Neural cell (in vitro differentiated cells): Measurements from ENCODE around the gene GINS2. TPM values are rescaled to one million over a fixed set of nuclear protein-coding genes. Genes with fewer than 3 reads are reported as not detected.

Source experiments
- H2AFZ ChIP-seq: fragments of 200-600, 300-800 bp; sonication (generic), shearing (Covaris generic); 2 replicates; pipeline ENCODE4 v1.6.0; 2014; ENCODE audit warnings: low read depth, mild to moderate bottlenecking, antibody characterized with exemption, low read length, moderate library complexity
- H3F3A ChIP-seq: fragments of 200-600 bp; shearing (Covaris generic); 2 replicates; pipeline ENCODE4 v1.6.1; 2016; ENCODE audit warnings: mild to moderate bottlenecking, moderate library complexity, mixed read lengths, antibody characterized with exemption, low read length; ENCODE audit not compliant: insufficient read depth, poor library complexity, severe bottlenecking
- H3K27ac ChIP-seq: fragments of 200-600, 300-800 bp; sonication (generic), shearing (Covaris generic); 2 replicates; pipeline ENCODE4 v1.5.1; 2014; ENCODE audit warnings: mild to moderate bottlenecking, low read length, moderate library complexity
- H3K27me3 ChIP-seq: fragments of 300-800, 200-600 bp; sonication (generic), shearing (Covaris generic); 2 replicates; pipeline ENCODE4 v1.6.0; 2014; ENCODE audit warnings: mild to moderate bottlenecking, low read depth, low read length, moderate library complexity; ENCODE audit not compliant: insufficient read depth
- H3K36me3 ChIP-seq: fragments of 300-800, 200-600 bp; sonication (generic), shearing (Covaris generic); 2 replicates; pipeline ENCODE4 v1.5.1; 2014; ENCODE audit warnings: mild to moderate bottlenecking, antibody characterized with exemption, low read length, moderate library complexity; ENCODE audit not compliant: insufficient read depth
- H3K4me2 ChIP-seq: fragments of 300-800, 200-600 bp; sonication (generic), shearing (Covaris generic); 2 replicates; pipeline ENCODE4 v1.6.0; 2014; ENCODE audit warnings: mild to moderate bottlenecking, low read length
- H3K4me3 ChIP-seq: fragments of 300-800, 200-600 bp; sonication (generic), shearing (Covaris generic); 2 replicates; pipeline ENCODE4 v1.5.1; 2014; ENCODE audit warnings: mild to moderate bottlenecking, low read length, moderate library complexity
- H3K79me2 ChIP-seq: fragments of 200-600 bp; shearing (Covaris generic); replicated peaks from 2 replicates; pipeline ENCODE4 v1.6.0; 2014; ENCODE audit warnings: mild to moderate bottlenecking, low read length, moderate library complexity; ENCODE audit not compliant: insufficient read depth
- H3K9ac ChIP-seq: fragments of 300-800, 200-600 bp; sonication (generic), shearing (Covaris generic); 2 replicates; pipeline ENCODE4 v1.6.1; 2016; ENCODE audit warnings: mild to moderate bottlenecking, low read length, mixed read lengths
- H3K9me2 ChIP-seq: fragments of 200-600 bp; shearing (Covaris generic); 2 replicates; pipeline ENCODE4 v1.6.1; 2016; ENCODE audit warnings: mild to moderate bottlenecking, low read length, mixed read lengths; ENCODE audit not compliant: insufficient read depth
- H3K9me3 ChIP-seq: fragments of 200-600, 300-800 bp; sonication (generic), shearing (Covaris generic); 2 replicates; pipeline ENCODE4 v1.6.1; 2016; ENCODE audit warnings: mild to moderate bottlenecking, mixed run types, low read length, moderate library complexity, mixed read lengths
- H4K20me1 ChIP-seq: fragments of 200-600 bp; shearing (Covaris generic); 2 replicates; pipeline ENCODE4 v1.6.1; 2016; ENCODE audit warnings: mild to moderate bottlenecking, mixed run types; ENCODE audit not compliant: insufficient read depth
- EP300 ChIP-seq: fragments of 450-650 bp; conservative IDR thresholded peaks from 2 replicates; pipeline ENCODE4 v1.6.1; 2014; ENCODE audit warnings: antibody characterized with exemption, mild to moderate bottlenecking, moderate library complexity; ENCODE audit not compliant: poor library complexity, severe bottlenecking
- EZH2 ChIP-seq: fragments of 200-600, 300-800 bp; shearing (Covaris generic), sonication (generic); IDR thresholded peaks from 2 replicates; pipeline ENCODE4 v1.6.1; 2014; ENCODE audit warnings: antibody characterized with exemption, low read length, borderline replicate concordance, mild to moderate bottlenecking; ENCODE audit not compliant: insufficient read depth, poor library complexity, severe bottlenecking
- MXI1 ChIP-seq: fragments of 450-650 bp; conservative IDR thresholded peaks from 2 replicates; pipeline ENCODE4 v1.6.1; 2014; ENCODE audit warnings: antibody characterized with exemption, mild to moderate bottlenecking; ENCODE audit not compliant: poor library complexity, severe bottlenecking
- POLR2AphosphoS5 ChIP-seq: IDR thresholded peaks from 2 replicates; pipeline ENCODE4 v1.6.1; 2012
- RAD21 ChIP-seq: fragments of 450-650 bp; conservative IDR thresholded peaks from 2 replicates; pipeline ENCODE4 v1.6.1; 2014; ENCODE audit warnings: antibody characterized with exemption, mild to moderate bottlenecking, moderate library complexity
- SMC3 ChIP-seq: fragments of 450-650 bp; conservative IDR thresholded peaks from 2 replicates; pipeline ENCODE4 v1.6.1; 2014; ENCODE audit warnings: antibody characterized with exemption, mild to moderate bottlenecking, moderate library complexity; ENCODE audit not compliant: poor library complexity
- TAF1 ChIP-seq: IDR thresholded peaks from 2 replicates; pipeline ENCODE4 v1.6.1; 2012; ENCODE audit warnings: low read depth
- polyA plus RNA-seq: library from polyadenylated mRNA; depleted of rRNA; stranded (reverse); fragments of >200 nt; gene quantifications from 2 replicates; pipeline ENCODE4 v1.2.3, GENCODE V29; 2014
- TF ChIP-seq, protein P1 (sequence below): fragments of 450-650 bp; IDR thresholded peaks from 2 replicates; pipeline ENCODE4 v1.5.1; 2014; ENCODE audit warnings: antibody characterized with exemption, mild to moderate bottlenecking, moderate library complexity; ENCODE audit not compliant: poor library complexity, severe bottlenecking
- TF ChIP-seq, protein P2 (sequence below): IDR thresholded peaks from 2 replicates; pipeline ENCODE4 v1.6.1; 2012; ENCODE audit warnings: borderline replicate concordance

GINS2 gene
- polyA plus RNA-seq, 1 donor from 2014 or later, result 9.2 TPM

DNA sequence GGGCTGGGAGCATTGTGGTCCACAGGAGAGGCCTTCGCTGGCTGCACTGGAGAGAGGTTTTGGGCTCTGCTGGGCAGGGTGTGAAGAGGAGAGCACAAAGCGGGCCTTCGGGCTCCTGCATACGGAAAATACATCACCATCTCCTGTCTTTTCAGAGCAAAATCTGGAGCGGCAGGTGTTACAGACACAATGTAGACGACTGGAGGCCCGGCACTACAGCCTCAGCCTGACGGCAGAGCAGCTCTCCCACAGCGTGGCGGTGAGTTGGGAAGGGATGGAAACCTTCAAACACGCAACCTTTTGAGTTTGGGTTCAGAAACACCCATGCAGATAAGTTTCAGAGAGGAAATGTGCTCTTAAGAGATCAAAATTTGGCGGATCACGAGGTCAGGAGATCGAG lies 17.9 kb downstream of the GINS2 start:
- Histone ChIP-seq H3K4me2 (no peak overlapping the region), H3K27ac (no peak overlapping the region)

DNA sequence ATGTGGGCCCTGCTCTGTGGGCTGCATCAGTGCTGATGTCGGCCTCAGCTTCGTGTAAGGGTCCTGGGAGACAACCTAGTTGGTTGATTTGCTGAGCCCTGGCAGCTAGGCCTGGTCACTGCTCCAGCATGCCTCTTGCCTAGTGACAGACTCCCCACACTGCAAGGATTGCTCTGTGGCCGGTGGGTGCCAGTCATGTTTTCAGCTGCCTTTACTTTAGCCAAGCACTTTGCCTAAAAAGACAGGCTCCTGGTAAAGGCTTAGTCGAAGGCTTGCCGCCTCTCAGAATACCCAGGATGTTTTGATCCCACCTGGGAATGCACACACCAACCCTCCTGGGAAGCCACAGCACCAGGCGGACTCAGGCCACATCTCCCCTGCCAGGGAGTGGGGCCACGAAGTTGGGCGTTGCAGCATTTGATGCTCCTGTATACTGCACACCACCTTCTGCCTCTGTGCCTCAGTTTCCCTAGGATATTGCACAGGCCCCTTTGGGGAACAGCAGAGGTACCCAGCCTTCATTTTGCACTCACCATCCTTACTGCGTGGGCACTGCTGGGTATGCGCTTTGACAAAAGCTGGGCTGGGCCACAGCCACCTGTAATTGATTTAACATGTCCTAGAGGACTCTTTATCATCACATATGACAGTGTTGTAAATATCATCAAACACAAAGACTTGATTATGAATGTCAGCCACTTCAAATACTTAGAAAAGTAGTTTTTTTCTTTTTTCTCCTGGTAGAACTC lies 19.9 kb downstream of the GINS2 start:
- Histone ChIP-seq H3K4me2 (no peak overlapping the region), H3K9ac (no peak overlapping the region), H2AFZ (no peak overlapping the region), H3K27ac (no peak overlapping the region), H3K27me3 (no peaks in the 10 kb centered on the region), H3F3A (no peaks in the 10 kb centered on the region), H3K9me3 (no peaks in the 10 kb centered on the region), H3K36me3 (peaks cover 16% of the 10 kb centered on the region), H3K79me2 (no peaks in the 10 kb centered on the region), H3K4me3 (no peak overlapping the region), H3K9me2 (no peaks in the 10 kb centered on the region), H4K20me1 (no peaks in the 10 kb centered on the region)
- TF ChIP-seq RAD21 (no peak), EP300 (no peak), SMC3 (no peak), TAF1 (no peak), POLR2AphosphoS5 (no peak), EZH2 (no peak), MXI1 (no peak)
- TF ChIP-seq, protein P1, sequence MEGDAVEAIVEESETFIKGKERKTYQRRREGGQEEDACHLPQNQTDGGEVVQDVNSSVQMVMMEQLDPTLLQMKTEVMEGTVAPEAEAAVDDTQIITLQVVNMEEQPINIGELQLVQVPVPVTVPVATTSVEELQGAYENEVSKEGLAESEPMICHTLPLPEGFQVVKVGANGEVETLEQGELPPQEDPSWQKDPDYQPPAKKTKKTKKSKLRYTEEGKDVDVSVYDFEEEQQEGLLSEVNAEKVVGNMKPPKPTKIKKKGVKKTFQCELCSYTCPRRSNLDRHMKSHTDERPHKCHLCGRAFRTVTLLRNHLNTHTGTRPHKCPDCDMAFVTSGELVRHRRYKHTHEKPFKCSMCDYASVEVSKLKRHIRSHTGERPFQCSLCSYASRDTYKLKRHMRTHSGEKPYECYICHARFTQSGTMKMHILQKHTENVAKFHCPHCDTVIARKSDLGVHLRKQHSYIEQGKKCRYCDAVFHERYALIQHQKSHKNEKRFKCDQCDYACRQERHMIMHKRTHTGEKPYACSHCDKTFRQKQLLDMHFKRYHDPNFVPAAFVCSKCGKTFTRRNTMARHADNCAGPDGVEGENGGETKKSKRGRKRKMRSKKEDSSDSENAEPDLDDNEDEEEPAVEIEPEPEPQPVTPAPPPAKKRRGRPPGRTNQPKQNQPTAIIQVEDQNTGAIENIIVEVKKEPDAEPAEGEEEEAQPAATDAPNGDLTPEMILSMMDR, result no peak
- TF ChIP-seq, protein P2, sequence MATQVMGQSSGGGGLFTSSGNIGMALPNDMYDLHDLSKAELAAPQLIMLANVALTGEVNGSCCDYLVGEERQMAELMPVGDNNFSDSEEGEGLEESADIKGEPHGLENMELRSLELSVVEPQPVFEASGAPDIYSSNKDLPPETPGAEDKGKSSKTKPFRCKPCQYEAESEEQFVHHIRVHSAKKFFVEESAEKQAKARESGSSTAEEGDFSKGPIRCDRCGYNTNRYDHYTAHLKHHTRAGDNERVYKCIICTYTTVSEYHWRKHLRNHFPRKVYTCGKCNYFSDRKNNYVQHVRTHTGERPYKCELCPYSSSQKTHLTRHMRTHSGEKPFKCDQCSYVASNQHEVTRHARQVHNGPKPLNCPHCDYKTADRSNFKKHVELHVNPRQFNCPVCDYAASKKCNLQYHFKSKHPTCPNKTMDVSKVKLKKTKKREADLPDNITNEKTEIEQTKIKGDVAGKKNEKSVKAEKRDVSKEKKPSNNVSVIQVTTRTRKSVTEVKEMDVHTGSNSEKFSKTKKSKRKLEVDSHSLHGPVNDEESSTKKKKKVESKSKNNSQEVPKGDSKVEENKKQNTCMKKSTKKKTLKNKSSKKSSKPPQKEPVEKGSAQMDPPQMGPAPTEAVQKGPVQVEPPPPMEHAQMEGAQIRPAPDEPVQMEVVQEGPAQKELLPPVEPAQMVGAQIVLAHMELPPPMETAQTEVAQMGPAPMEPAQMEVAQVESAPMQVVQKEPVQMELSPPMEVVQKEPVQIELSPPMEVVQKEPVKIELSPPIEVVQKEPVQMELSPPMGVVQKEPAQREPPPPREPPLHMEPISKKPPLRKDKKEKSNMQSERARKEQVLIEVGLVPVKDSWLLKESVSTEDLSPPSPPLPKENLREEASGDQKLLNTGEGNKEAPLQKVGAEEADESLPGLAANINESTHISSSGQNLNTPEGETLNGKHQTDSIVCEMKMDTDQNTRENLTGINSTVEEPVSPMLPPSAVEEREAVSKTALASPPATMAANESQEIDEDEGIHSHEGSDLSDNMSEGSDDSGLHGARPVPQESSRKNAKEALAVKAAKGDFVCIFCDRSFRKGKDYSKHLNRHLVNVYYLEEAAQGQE, result no peak

More for the DNA sequence above, 17.9 kb downstream of the GINS2 start:
- Histone ChIP-seq H3K9me3 (no peaks in the 10 kb centered on the region), H2AFZ (no peak overlapping the region), H3K9me2 (no peaks in the 10 kb centered on the region), H3K4me3 (no peak overlapping the region), H3K79me2 (no peaks in the 10 kb centered on the region), H3K9ac (no peak overlapping the region), H4K20me1 (no peaks in the 10 kb centered on the region), H3K27me3 (no peaks in the 10 kb centered on the region), H3K36me3 (peaks cover 8% of the 10 kb centered on the region), H3F3A (no peaks in the 10 kb centered on the region)
- TF ChIP-seq EP300 (no peak), SMC3 (no peak)
